Uterus (tissue), 4 donors: ENCODE data around the gene ABCG1. TPM values are rescaled to one million over a fixed set of nuclear protein-coding genes. Genes with fewer than 3 reads are reported as not detected.

ENCODE experiments used
- DNase-seq, 2 donors: peaks; one replicate each; pipeline ENCODE4 v3.0.0-alpha.2; 2019 to 2020
- H3K27ac ChIP-seq, 2 donors: fragments of 200-600 bp; sonication (generic); 1 replicate in 1 of 2; 2 replicates in 1 of 2; pipeline ENCODE4 v1.5.1; 2016 to 2018
- H3K27me3 ChIP-seq, 2 donors: fragments of 200-600 bp; sonication (generic); one replicate each; pipeline ENCODE4 v1.5.1; 2018 to 2019; ENCODE audit warnings: control low read depth in 1 of 2
- H3K36me3 ChIP-seq, 2 donors: fragments of 200-600 bp; sonication (generic); one replicate each; pipeline ENCODE4 v1.5.1; 2019; ENCODE audit warnings: control low read depth in 1 of 2
- H3K4me1 ChIP-seq, 2 donors: fragments of 200-600 bp; sonication (generic); one replicate each; pipeline ENCODE4 v1.5.1; 2018 to 2019; ENCODE audit warnings: control low read depth in 1 of 2
- H3K4me3 ChIP-seq, 2 donors: fragments of 200-600 bp; sonication (generic); 1 replicate in 1 of 2; 2 replicates in 1 of 2; pipeline ENCODE4 v1.5.1; 2018 to 2019; ENCODE audit warnings: mild to moderate bottlenecking in 1 of 2
- H3K9me3 ChIP-seq, 2 donors: fragments of 200-600 bp; sonication (generic); one replicate each; pipeline ENCODE4 v1.5.1; 2019; ENCODE audit warnings: control low read depth in 1 of 2
- POLR2A ChIP-seq, 2 donors: fragments of 450-650 bp; IDR thresholded peaks; one replicate each; pipeline ENCODE4 v1.6.1; 2016; ENCODE audit warnings: antibody characterized with exemption in 2 of 2, mild to moderate bottlenecking in 1 of 2, moderate library complexity in 1 of 2
- intact Hi-C: fragments of 100-400 bp; cut with DNase I; formaldehyde crosslinking; loops from one replicate; pipeline ENCODE4 v1.15.1; 2023; ENCODE audit warnings: low total_unique reads
- small RNA-seq: library from RNA; depleted of rRNA; stranded (forward); fragments of <200 nt; gene quantifications from one replicate; pipeline ENCODE3, GENCODE V24; 2016
- total RNA-seq, 4 donors: library from RNA; depleted of rRNA in 3 of 4; stranded (reverse); fragments of >200 nt in 3 of 4; gene quantifications; one replicate each; pipeline versions ENCODE4 v1.1.0 to v1.2.4, GENCODE V29; 2014 to 2023
- TF ChIP-seq, protein P1 (sequence below), 4 experiments: fragments of 200-600 bp in 2 of 4; fragments of 450-650 bp in 2 of 4; sonication (generic) in 2 of 4; IDR thresholded peaks; one replicate each; pipeline ENCODE4 v1.5.1; 2016 to 2019; ENCODE audit warnings: antibody characterized with exemption in 4 of 4, mild to moderate bottlenecking in 2 of 4, moderate library complexity in 1 of 4
- donor health status: DM: yes; HTN: yes; CAD: no.

Gene ABCG1
- total RNA-seq, 4 donors from 2014 or later: 11.8 to 51.7 (median 18.4) TPM

DNA sequence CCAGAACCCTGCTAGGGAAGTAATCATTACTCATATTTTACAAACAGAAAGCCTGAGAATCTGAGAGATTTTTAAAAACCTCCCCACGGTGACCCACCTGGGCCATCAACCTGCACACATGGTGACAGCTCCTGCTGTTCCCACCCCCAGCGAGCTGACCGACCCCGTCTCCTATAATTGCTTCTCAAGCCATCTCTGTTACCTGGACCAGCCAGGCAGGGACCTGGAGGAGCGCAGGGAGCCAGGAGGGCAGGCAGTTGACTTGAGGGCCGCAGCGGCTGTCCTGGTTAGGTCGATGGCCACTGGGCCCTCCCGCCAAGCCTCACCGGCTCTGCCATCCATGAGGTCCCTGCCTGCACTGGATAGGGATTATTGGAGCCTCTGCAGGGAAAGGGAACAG lies 124.2 kb downstream of the ABCG1 start:
- Histone ChIP-seq H3K27ac (no peak overlapping the region), H3K27me3 (no peaks in the 10 kb centered on the region), H3K36me3 (no peaks in the 10 kb centered on the region), H3K4me1 (no peaks in the 10 kb centered on the region), H3K4me3 (no peak overlapping the region), H3K9me3 (no peaks in the 10 kb centered on the region)
- DNase-seq: no peak
- intact Hi-C loops: no loop called here
- TF ChIP-seq, protein P1, sequence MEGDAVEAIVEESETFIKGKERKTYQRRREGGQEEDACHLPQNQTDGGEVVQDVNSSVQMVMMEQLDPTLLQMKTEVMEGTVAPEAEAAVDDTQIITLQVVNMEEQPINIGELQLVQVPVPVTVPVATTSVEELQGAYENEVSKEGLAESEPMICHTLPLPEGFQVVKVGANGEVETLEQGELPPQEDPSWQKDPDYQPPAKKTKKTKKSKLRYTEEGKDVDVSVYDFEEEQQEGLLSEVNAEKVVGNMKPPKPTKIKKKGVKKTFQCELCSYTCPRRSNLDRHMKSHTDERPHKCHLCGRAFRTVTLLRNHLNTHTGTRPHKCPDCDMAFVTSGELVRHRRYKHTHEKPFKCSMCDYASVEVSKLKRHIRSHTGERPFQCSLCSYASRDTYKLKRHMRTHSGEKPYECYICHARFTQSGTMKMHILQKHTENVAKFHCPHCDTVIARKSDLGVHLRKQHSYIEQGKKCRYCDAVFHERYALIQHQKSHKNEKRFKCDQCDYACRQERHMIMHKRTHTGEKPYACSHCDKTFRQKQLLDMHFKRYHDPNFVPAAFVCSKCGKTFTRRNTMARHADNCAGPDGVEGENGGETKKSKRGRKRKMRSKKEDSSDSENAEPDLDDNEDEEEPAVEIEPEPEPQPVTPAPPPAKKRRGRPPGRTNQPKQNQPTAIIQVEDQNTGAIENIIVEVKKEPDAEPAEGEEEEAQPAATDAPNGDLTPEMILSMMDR (IDR thresholded peaks at IDR 0.05): no peak
- TF ChIP-seq POLR2A (IDR thresholded peaks at IDR 0.05): no peak

DNA sequence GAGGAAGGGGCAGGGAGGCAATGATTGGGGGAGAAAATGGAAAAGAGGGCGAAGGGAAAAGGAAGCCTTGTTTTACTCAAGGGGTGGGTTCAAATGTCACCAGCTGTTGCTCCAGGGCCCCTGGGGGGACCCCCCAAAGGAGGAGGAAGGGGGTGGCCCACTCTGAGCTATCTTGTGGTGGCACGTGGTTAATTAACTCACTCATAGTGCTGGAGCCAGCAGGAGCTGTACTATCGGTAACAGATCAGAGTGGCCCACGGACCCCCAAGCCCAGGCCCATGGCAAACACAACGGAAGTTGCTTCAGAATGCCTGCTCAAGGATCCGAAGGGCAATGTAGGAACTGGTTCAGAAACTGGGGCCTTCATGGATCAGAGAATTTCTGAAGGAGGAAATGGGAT lies 124.6 kb downstream of the ABCG1 start:
- DNase-seq: no peak
- intact Hi-C loops: no loop called here
- H3K27ac ChIP-seq: no peak overlapping the region
- H3K9me3 ChIP-seq: no peaks in the 10 kb centered on the region
- TF ChIP-seq, protein P1 (IDR thresholded peaks at IDR 0.05): no peak
- no peak for TF ChIP-seq POLR2A (IDR thresholded peaks at IDR 0.05)
- no peaks in the 10 kb centered on the region for H3K4me1 ChIP-seq
- H3K36me3 ChIP-seq: no peaks in the 10 kb centered on the region
- no peaks in the 10 kb centered on the region for H3K27me3 ChIP-seq
- no peak overlapping the region for H3K4me3 ChIP-seq

DNA sequence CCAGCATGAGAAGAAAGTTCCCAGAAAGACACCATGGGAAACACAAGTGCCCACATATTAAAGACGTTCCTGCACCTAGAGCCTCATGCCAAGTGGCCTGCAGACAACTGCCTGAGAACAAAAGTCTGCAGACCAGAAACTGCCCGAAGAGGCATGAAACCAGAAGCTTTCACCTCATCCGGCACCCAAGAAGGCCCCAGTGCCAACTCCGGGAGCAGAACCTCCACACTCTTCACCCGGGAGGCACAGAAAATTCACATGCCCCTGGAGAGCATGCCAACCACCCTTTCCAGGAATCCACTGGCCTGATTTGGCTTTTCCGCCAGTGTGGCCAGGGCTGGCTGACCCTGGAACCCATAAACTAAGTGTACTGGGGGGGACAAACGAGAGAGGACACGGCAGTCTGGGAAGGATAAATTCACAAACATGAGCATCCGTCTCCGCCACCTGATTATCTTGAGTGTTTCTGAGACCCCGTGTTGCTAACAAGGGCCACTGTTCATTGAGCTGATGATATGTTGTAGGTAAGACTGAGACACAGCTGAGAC lies 125.1 kb downstream of the ABCG1 start:
- Histone ChIP-seq H3K36me3 (no peaks in the 10 kb centered on the region), H3K9me3 (no peaks in the 10 kb centered on the region), H3K27me3 (no peaks in the 10 kb centered on the region), H3K4me1 (no peaks in the 10 kb centered on the region), H3K4me3 (no peak overlapping the region), H3K27ac (no peak overlapping the region)
- TF ChIP-seq, protein P1 (IDR thresholded peaks at IDR 0.05): no peak
- no peak for TF ChIP-seq POLR2A (IDR thresholded peaks at IDR 0.05)
- intact Hi-C loops: no loop called here
- no peak for DNase-seq

DNA sequence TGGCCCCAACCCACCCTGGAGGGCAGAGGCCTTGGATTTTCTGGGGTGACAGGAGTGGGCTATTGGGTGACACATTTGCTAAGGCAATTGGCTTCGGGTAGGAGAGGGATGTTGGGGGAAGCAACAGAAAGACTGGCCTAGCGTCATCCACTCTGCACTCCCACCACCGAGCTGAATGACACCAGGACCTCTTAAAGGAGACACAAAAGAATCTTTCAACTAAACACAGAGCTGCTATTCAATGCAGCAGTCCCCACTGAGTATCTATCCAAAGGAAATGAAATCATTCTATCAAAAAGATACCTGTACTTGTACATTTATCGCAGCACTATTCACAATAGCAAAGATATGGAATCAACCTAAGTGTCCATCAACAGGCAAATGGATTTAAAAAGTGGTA lies 125.7 kb downstream of the ABCG1 start:
- TF ChIP-seq, protein P1 (IDR thresholded peaks at IDR 0.05): no peak
- no peak for TF ChIP-seq POLR2A (IDR thresholded peaks at IDR 0.05)
- intact Hi-C loops: no loop called here
- Histone ChIP-seq H3K27me3 (no peaks in the 10 kb centered on the region), H3K9me3 (no peaks in the 10 kb centered on the region), H3K27ac (no peak overlapping the region), H3K4me1 (no peaks in the 10 kb centered on the region), H3K36me3 (no peaks in the 10 kb centered on the region), H3K4me3 (no peak overlapping the region)
- DNase-seq: no peak

DNA sequence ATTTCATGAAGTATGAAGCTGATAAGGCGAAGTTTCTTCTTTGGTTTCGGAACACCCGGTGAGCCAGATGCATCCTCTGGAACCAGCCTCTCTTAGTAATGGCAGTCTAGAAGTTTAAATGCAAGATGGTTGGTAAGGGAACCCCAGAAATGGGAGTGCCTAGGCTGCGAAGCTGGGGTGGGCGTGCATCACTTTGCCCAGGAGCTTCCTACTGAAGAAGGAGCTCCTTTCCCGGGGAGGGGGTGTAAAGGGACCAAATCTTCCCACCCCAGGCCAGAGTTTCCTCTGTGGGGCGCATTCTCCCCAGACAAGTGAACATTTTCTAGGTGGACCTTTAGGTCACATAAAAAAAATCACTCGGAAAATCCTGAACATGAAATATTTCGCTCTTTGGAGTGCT lies 127.5 kb downstream of the ABCG1 start:
- Histone ChIP-seq H3K4me3 (no peak overlapping the region), H3K27me3 (no peaks in the 10 kb centered on the region), H3K36me3 (no peaks in the 10 kb centered on the region), H3K4me1 (no peaks in the 10 kb centered on the region), H3K9me3 (no peaks in the 10 kb centered on the region), H3K27ac (no peak overlapping the region)
- intact Hi-C loops: no loop called here
- no peak for DNase-seq
- TF ChIP-seq, protein P1 (IDR thresholded peaks at IDR 0.05): no peak
- no peak for TF ChIP-seq POLR2A (IDR thresholded peaks at IDR 0.05)

Small RNAs within 50 kb of the gene (small RNA-seq; reads per million reads assigned to genes)
- gene RNA5SP492: not detected

Other genes with a start within 250 kb of the ABCG1 start
- 10 to 100 TPM in 3 of 4 donors, 1 to 10 TPM in 1; 2.8 to 29.9 (median 14.4) TPM for gene ZBTB21, start 208.8 kb upstream of the ABCG1 start, total RNA-seq
- not detected for gene UMODL1, start 147.8 kb upstream of the ABCG1 start, total RNA-seq
- gene TFF3, start 96.3 kb downstream of the ABCG1 start, total RNA-seq: 10 to 100 TPM in 2 of 4 donors, 1 to 10 TPM in 2; 1.4 to 49.7 (median 24.2) TPM
- gene TFF2, start 131.9 kb downstream of the ABCG1 start, total RNA-seq: not detected
- gene TFF1, start 147.4 kb downstream of the ABCG1 start, total RNA-seq: not detected
- gene TMPRSS3, start 176.9 kb downstream of the ABCG1 start, total RNA-seq: 1 to 10 TPM in 1 of 4 donors, under 1 TPM in 1, not detected in 2; 0.18 to 4.4 TPM
- 1 to 10 TPM in 1 of 4 donors, under 1 TPM in 1, not detected in 2; 0.79 to 1.0 TPM for gene UBASH3A, start 184.8 kb downstream of the ABCG1 start, total RNA-seq